Inflammatory macrophage treated with lipopolysaccharide for 1 hour (primary cell): ENCODE measurements around the gene TLR9.

Experiments
- DNase-seq, 2 donors: peaks; one replicate each; pipeline ENCODE4 v3.0.0-alpha.2; 2020 to 2022

The TLR9 gene

DNA sequence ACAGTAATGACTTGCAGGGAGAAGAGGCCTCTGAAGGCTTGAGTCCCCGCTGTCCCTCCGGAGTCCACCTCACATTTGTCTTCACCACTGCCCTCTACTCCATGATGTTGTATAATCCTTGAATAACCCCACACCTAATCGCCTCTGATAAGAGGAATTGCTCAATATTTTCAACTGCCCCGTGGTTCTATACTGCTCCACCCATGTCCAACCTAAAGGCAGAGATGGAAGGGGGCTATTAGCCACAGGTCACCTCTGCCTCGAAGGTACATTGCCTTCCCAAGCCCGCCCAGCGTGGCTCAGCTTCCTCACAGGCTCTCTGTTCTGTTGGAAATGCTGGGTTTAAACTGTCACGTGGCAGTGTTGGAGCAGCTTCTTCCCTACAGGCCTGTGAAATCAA, 12.4 kb downstream of the TLR9 start:
- no peak for DNase-seq

DNA sequence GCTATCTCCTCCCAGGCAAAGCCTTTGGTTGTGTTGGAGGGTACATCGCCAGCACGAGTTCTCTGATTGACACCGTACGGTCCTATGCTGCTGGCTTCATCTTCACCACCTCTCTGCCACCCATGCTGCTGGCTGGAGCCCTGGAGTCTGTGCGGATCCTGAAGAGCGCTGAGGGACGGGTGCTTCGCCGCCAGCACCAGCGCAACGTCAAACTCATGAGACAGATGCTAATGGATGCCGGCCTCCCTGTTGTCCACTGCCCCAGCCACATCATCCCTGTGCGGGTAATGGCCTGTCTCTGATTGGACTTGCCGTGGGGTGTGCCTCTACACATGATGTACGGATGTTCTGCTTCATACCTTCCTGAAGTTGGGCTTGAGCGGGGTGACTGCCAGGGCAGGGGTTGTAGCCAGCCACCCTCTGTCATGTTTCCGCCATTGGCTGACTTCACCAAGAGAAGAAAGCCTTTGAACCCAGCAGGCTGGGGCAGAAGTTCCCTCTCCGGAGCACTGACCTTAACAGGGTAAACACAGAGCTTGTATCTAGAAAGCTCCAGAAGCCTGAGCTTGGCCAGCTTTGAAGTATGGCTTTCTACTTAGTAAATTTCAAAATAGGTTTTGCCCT, 14.1 kb downstream of the TLR9 start:
- no peak for DNase-seq

DNA sequence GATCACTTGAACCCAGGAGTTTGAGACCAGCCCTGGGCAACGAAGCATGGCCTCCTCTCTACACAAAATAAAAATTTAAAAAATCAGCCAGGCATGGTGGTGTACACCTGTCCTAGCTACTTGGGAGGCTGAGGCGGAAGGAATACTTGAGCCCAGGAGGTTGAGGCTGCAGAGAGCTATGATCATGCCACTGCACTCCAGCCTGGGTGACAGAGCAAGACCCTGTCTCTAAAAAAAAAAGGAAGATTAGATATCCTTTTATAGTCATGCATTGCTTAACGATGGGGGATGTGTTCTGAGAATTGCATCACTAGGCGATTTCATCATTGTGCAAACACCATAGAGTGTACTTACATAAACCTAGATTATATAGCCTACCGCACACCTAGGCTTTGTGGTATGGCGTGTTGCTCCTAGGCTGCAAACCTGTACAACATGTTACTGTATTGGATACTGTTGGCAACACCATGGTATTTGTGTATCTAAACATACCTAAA, 14.8 kb downstream of the TLR9 start:
- peak; percentile 79 to 91 for DNase-seq

DNA sequence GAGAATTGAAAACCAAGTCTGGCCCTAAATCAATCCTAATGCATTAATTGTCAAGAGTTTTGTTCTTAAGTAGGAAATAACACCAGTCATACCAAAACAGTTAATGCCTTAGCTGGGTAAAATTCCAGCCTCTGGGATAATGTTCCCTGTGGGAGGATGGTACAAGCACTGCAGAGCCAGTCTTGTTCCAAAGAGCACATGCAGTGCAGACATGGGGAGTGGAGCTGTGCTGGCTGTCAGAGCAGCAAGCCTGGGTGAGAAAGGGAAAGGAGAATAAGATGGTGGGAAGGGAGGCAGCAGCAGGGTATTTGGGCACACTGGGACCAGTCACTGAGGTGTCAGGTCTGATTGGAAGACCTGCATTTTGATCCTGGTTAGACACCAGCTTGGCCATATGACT, 15.4 kb downstream of the TLR9 start:
- DNase-seq: no peak

DNA sequence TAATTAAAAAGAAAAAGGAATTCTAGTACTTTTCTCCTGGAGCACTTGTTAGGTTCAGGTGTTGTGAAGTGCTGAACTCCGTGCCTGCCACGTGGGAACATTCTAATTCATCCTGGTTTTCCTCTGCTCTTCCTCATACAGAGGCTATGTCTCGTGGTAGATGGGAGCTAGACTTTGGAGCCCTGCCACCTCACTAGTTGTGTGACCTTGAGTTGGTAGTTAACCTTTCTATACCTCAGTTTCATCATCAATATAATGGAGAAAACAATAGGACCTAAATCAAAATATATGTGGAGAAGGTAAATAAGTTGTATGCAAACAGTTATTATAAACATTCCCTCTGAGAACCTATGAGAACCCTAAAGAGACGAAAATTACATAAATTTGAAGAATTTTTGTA, 16.9 kb downstream of the TLR9 start:
- no peak for DNase-seq

DNA sequence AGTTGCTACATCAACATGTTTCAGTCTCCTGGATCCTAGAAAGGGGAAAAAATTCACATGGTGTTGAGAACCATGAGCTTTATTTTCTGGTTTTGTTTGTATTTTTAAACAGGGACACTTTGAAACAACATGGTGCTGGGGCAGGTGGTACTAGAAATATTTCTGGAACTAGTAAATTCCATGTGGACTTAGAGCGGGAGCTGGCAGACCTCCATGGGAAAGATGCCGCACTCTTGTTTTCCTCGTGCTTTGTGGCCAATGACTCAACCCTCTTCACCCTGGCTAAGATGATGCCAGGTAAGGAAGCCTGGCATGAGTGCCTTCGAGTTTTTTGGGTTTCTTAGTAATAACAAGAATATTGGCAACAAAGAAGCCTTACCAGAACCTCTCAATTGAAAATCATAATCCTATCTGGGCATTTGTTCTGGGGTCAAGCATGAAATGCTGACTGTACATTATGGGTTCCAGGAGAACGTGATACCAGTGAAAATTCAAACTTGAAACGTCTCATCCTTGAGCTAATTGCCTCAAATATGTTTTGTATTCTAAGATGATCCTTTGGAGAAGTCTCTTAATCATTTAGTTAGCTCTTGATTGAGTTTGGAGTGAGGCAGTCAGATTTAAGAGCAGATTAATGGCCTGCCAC, 19.6 kb downstream of the TLR9 start:
- DNase-seq: no peak

DNA sequence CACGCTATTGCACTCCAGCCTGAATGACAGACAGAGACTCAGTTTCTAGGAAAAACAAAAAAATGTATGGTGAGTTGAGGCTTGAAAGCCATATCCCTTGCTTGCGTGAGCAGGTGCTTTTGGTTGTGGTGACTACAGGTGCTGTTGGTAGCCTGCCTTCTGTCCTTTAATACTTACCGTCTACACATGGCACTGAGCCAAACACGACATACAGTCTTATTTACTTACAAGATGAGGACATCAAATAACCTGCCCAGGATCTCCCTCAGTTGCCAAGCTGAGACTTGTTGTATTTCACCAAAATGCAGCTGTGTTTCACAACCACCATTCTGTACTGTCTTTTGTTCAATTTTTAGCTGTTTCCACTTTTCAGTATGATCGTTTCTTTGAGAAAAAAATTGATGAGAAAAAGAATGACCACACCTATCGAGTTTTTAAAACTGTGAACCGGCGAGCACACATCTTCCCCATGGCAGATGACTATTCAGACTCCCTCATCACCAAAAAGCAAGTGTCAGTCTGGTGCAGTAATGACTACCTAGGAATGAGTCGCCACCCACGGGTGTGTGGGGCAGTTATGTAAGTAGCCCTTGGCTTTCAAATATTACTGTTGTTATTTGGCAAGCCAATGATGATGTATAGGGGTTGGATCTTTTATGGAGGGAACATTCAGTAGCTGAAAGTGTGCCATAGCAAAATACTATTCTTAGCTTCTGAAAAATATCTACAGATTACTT, 20.9 kb downstream of the TLR9 start:
- DNase-seq: peak; percentile 67 to 84

DNA sequence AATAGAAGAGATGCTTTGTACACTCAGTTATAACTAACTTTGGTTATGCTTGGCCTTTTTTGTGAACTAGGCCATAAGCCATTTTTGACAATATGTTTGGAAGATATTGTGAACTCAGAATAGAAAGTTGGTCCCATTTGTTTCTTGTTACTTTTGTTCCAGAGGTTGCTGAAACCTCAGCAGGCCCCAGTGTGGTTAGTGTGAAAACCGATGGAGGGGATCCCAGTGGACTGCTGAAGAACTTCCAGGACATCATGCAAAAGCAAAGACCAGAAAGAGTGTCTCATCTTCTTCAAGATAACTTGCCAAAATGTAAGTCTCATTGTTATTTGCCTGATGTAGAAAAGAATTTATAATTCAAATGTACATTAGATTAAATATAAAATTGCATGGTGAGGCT, 21.7 kb downstream of the TLR9 start:
- no peak for DNase-seq

DNA sequence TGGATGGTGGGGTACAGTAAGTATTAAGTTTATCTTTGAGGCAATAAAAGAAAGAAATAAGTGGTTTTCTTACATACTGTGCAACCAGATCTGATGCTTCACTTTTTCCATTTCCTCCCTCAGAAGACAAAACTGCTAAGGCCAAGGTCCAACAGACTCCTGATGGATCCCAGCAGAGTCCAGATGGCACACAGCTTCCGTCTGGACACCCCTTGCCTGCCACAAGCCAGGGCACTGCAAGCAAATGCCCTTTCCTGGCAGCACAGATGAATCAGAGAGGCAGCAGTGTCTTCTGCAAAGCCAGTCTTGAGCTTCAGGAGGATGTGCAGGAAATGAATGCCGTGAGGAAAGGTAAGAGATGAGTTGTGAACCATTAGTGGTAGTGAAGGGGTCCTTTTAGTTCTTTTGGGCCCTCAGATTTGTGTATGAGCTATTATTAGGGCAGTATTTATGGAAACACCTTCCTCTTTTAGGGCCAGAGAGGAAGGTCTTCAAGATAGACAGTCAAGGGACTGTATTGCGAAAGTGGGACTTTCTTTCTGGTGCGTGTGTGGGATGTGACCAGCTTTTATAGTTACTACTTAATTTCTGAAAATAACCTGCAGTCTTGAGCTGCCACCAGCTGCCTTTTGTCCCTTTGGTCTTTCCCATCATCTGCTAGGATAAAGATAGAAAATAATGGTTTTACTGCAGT, 22.9 kb downstream of the TLR9 start:
- peak; percentile 88 to 93 for DNase-seq

DNA sequence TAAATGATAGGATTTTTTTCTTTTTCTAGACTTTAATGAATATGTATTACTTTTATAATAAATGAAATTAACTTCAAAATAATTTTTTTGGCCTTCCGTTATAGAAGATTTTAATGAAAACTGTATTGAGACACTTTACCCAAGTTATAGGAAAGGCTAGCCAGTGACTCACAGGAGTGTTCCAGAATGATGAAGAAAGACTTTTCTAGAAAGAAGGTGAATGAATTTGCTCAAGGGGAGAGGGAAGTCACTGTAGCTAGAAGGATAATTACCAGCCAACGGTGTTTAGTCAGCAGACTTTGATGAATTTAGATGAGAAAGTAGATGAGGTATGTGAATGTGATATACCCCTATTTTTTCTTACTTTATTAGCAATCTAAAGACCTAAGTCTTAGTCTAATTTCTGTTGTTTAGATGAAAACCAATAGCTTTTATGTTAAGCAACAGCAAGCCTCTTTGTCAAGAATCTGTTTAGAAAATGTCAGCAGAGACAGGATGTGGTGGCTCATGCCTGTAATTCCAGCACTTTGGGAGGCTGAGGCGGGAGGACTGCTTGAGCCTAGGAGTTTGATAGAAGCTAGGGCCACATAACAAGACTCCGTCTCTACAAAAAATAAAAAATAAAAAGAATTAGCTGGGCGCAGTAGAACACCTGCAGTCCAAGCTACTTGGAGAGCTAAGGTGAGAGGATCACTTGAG, 24.3 kb downstream of the TLR9 start:
- DNase-seq: peak; percentile 47 to 49

DNA sequence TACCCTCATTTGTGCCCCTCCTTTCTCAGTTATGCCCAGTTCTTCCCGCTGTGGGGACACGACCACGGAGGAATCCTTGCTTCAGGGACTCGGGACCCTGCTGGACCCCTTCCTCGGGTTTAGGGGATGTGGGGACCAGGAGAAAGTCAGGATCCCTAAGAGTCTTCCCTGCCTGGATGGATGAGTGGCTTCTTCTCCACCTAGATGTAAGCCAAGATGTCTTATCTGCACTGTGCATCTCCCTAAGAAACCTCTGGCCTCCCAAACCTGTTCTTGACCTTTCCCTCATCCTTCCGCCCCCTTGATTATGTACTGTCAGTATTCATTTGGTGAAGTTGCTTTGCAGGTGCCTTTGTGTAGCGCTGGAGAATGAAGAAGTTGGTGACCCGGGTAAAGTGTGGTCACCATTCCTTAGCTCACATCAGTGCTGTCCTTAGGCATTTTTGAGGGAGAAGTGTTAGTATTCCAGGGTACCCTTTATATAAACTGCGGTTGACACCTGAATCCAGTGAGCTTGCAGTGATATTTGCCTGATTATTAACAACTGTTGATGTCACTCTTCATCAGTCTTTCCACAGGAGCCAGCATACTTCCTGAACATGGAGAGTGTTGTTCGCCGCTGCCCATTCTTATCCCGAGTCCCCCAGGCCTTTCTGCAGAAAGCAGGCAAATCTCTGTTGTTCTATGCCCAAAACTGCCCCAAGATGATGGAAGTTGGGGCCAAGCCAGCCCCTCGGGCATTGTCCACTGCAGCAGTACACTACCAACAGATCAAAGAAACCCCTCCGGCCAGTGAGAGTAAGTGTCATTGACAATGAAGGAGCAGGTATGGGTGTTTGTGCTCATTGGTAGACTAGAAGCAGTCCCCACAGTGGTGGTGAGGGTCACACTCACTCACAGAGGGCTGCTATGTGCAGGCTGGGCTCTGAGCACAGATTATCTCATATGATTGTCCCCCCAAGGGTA, 26.5 kb downstream of the TLR9 start:
- DNase-seq: no peak

DNA sequence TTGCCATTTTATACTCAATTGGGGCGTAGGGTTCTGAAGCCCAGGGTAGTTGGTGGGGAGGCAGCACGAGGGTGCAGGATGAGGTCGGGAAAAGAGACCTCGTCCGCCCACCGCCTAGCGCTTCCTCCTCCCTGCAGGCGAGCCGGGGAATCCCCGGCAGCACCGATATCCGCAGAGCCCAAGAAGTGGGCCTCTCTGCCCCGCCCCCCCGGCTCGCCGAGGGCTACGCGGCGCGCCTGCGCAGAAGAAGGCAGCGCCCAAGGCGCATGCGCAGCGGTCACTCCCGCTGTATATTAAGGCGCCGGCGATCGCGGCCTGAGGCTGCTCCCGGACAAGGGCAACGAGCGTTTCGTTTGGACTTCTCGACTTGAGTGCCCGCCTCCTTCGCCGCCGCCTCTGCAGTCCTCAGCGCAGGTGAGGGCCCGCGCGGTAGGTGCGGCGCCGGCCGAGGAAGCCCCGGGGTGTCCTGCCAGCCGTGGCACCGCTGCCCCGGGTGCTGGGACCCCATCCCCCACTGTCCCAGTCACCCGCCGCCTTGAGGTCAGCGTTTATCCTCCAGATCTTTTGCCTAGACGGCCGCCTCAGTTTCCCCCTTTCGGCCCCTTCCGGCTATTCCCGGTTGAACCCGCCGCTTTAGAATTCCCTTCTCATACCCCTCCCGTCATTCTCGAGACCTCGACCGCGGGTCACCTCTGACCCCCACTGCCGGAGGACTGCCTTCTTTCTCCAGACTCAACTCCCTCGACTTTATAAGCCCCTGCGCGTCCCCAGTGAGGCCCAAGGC, 27.4 kb downstream of the TLR9 start, which contains the start of gene ALAS1:
ALAS1 (plus strand) TSS at position 319 of the 784 bp plus-strand sequence. CDS start 1,082 bp downstream, outside the sequence.
- DNase-seq: peak; percentile 95 to 97

DNA sequence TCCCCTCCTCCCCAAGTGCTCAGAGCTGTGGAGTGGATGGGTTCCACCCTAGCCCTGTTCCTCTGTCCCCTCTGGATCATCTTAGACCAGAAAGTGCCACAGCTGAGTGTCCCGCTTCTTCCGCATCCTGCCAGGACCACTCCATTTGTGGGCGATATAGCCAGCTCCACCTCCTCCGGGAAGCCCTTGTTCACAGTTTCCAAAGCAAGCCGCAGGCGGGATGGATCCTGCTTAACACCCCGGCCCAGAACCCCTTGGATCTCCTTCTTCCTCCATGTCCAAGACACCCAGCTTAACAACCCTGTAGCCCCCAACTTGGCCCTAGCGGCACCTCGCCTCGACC, 28.0 kb downstream of the TLR9 start:
- DNase-seq: no peak

DNA sequence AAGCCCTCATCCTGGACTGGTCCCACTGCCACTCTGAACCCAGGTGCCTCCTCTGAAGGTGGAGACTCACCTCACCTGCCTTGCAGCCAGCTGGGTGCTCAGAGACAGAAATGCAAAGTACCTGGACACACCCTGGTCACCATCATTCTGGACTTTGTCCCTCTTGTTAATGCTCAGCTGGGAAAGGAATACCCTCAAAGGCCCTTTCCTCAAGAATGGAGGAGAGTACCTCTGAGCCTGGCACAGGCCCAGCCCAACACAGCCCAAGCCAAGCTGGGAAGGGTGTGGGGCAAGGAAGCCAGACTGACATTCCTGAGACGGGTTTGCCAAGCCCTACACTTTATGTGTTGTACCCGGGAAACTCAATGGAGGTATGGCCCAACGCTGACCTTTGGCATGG, 28.5 kb downstream of the TLR9 start:
- no peak for DNase-seq

DNA sequence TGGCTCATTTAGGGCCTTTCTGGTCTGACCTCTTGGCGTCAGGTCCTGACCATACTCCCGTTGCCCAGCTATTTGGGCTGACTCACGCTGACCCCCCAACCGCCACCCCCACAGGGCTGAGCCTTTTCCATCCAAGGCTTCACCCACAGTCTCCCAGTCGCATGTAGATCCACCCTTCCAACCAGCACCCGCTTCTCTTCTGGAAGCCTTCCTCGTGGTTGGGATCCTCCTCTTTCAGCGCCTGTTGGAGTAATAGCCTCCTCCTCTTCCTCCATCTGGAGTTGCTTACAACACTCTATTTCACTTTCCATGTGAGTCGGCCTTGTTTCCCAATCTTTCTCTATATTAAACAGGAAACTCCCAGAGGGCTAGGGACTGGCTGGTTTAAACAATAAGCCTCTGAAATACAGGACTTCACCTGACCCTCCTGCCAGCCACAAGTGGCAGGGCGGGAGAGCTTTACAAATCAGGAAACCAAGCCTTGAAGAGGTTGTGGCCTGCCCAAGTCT, 29.6 kb downstream of the TLR9 start:
- DNase-seq: peak; percentile 95 to 99

DNA sequence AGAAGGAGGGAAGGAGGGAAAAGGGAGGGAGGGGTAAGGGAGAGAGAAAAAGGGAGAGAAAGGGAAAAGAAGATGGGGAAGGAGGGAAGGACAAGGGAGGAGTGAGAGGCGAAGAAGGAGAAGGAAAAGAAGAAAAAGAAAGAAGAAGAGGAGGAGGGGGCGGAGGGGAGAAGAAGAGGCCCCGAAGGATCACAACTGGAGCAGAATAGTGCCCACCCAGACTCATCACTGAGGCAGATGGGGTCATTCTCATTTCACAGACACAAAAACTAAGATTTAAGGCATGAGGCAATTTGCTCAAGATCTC, 30.2 kb downstream of the TLR9 start:
- no peak for DNase-seq

DNA sequence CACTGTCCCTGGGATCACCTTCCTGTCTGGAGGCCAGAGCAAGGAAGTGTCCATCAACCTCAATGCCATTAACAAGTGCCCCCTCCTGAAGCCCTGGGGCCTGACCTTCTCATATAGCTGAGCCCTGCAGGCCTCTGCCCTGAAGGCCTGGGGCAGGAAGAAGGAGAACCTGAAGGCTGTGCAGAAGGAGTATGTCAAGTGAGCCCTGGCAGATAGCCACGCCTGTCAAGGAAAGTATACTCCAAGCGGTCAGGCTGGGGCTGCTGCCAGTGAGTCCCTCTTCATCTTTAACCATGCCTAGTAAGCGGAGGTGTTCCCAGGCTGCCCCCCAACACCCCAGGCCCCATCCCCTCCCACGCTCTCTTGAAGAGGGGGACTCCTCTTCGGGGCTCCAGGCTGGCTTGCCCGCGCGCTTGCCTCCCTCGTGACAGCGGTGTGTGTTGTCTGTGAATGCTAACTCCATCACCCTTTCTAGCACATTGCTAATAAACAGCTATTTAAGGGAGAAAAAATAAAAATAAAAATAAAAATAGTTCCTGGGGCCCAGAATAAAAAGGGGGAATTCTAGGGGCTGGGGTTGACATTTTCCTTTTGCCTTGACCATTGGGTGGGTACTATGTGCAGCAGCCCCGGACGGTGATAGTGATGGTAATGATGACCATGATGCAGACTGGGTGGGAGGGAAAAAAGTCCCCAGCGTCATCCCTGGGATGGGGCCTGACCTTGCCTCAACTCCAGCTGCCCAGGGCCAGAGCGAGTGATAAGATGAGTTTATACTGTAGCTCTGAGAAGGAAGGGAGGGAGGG, 30.8 kb downstream of the TLR9 start:
- peak in 1 of 2 donors; percentile 38 for DNase-seq

DNA sequence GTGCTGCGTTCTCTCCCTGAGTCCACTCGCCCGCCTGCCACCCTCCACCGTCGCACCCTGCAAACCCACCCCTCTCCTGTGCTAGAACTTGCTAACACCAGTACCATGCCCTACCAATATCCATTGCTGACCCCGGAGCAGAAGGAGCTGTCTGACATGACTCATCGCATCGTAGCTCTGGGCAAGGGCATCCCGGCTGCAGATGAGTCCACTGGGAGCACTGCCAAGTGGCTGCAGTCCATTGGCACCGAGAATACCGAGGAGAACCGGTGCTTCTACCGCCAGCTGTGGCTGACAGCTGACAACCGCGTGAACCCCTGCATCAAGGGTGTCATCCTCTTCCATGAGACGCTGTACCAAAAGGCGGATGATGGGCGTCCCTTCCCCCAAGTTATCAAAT, 32.4 kb downstream of the TLR9 start:
- no peak for DNase-seq

DNA sequence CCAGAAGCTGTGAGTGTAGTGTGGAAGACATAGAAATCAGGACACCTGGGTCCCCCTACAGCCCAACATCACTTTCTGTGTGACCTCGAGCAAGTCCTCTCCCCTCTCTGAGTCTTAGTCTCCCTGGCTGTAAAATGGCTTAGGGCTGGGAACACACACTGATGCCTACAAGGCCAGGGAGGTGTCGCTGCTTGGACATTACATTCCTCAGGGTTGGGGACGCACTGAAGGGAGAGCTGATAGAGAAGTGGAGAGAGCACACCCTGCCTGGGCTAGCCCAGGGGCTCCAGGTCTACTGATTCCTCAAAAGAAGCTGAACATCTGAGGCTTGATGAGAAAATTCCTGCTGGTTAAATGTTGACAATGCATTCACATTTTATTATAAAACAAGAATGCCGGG, 33.8 kb downstream of the TLR9 start:
- no peak for DNase-seq
